22Rv1 (cell line): Measurements from ENCODE around the gene SELENOV.

ENCODE experiments used
- CTCF ChIP-seq: fragments of 450-650 bp; IDR thresholded peaks from 2 replicates; pipeline ENCODE4 v1.5.1; 2017; ENCODE audit warnings: mild to moderate bottlenecking
- ZFX ChIP-seq: fragments of 450-650 bp; IDR thresholded peaks from 2 replicates; pipeline ENCODE4 v1.6.1; 2017; ENCODE audit warnings: antibody characterized with exemption, borderline replicate concordance

DNA sequence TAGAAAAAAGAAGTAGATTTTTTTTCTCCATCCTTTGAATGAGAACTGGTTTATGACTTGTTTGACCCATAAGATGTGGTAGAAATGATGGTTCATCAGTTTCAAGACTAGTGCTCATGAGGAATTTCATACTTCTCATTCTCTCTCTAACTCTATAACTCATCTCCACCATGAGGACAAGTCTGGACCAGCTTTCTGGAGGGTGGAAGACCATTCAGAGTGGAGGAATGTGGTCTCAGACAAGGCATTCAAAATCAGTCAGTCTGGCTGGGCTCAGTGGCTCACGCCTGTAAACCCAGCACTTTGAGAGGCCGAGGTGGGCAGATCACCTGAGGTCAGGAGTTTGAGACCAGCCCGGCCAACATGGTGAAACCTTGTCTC, 28.5 kb downstream of the SELENOV start:
- TF ChIP-seq CTCF (no peak), ZFX (no peak)
